Ovary (tissue), 9 donors: ENCODE data around the gene C1orf185. TPM values are rescaled to one million over a fixed set of nuclear protein-coding genes. Genes with fewer than 3 reads are reported as not detected.
"Not testable (repeated sequence)": the region's sequence is repeated elsewhere in the genome, so short reads cannot be mapped to it uniquely, and the experiment has no call there.

Experiments
- DNase-seq, 5 donors: peaks; one replicate each; pipeline ENCODE4 v3.0.0-alpha.2; 2019 to 2020
- H3K27ac ChIP-seq, 2 donors: fragments of 200-600 bp; one replicate each; pipeline versions ENCODE4 v1.5.1 to v1.8.0; 2019 to 2022
- H3K27me3 ChIP-seq: fragments of 200-600 bp; one replicate; pipeline ENCODE4 v1.8.0; 2022
- H3K36me3 ChIP-seq: fragments of 200-600 bp; sonication (generic); one replicate; pipeline ENCODE4 v1.5.1; 2019
- H3K4me1 ChIP-seq: one replicate; pipeline ENCODE4 v1.8.1; 2013; ENCODE audit warnings: mild to moderate bottlenecking, moderate library complexity; ENCODE audit not compliant: insufficient read depth
- H3K4me3 ChIP-seq: fragments of 200-600 bp; sonication (generic); one replicate; pipeline ENCODE4 v1.5.1; 2017
- H3K9me3 ChIP-seq, 2 donors: fragments of 200-600 bp in 1 of 2; sonication (generic) in 1 of 2; one replicate each; pipeline versions ENCODE4 v1.5.1 to v1.8.1; 2013 to 2019; ENCODE audit warnings: mild to moderate bottlenecking in 1 of 2, moderate library complexity in 1 of 2
- CTCF ChIP-seq, 3 donors: fragments of 450-650 bp in 2 of 3; fragments of 200-600 bp in 1 of 3; IDR thresholded peaks; one replicate each; pipeline versions ENCODE4 v1.5.1 to v1.8.0; 2016 to 2022; ENCODE audit warnings: antibody characterized with exemption in 3 of 3, mild to moderate bottlenecking in 1 of 3
- EP300 ChIP-seq: sonication (generic); formaldehyde crosslinking; IDR thresholded peaks from one replicate; pipeline ENCODE4 v1.6.1; 2017; ENCODE audit warnings: antibody characterized with exemption
- POLR2A ChIP-seq: fragments of 450-650 bp; IDR thresholded peaks from one replicate; pipeline ENCODE4 v1.6.1; 2017; ENCODE audit warnings: antibody characterized with exemption, mild to moderate bottlenecking, moderate library complexity
- WGBS, 3 donors: extraction: QIAGEN DNeasy Blood & Tissue Kit in 1 of 3; methylation state at CpG; one replicate each; pipeline versions ENCODE4 v1.1.5 to v1.1.7; 2013 to 2017; 5-methylcytosine and 5-hydroxymethylcytosine counted together
- intact Hi-C, 4 donors: fragments of 100-400 bp; cut with DNase I; formaldehyde crosslinking; loops; one replicate each; pipeline versions ENCODE4 v1.11.0 to v1.15.1; 2022 to 2023
- polyA plus RNA-seq, 2 donors: library from polyadenylated mRNA; stranded (reverse); fragments of 200-250 nt in 1 of 2; fragments of 350-450 nt in 1 of 2; fragmentation: Illumina TruSeq in 1 of 2; extraction: RNeasy Lipid Tissue Mini Kit (QIAGEN cat#74804) in 1 of 2; gene quantifications; one replicate each; pipeline ENCODE4 v1.2.3, GENCODE V29; 2013 to 2014
- total RNA-seq, 7 donors: library from RNA; depleted of rRNA in 2 of 7; stranded (reverse); fragments of >200 nt in 2 of 7; fragmentation: NEBNext Ultra II Directional in 3 of 7; extraction: Animal tissue kit (Norgen Biotek cat#: 25700) in 3 of 7; gene quantifications; one replicate each; pipeline versions ENCODE4 v1.1.0 to v1.2.4, GENCODE V29; 2016 to 2023
- donor health status: DM: no; HTN: no; CAD: no; lungs with moderate emphysema.
- donor health status: DM: no; HTN: no; CAD: no.
- donor health status: Bipolar disorder and iron deficiency.
- donor health status: DM: yes; HTN: yes; CAD: no.
- donor health status: DM: no; HTN: no; CAD: no.
- donor health status: DM: yes; HTN: yes; CAD: no.

The C1orf185 gene
- total and polyA plus RNA-seq, 9 donors = not detected

DNA sequence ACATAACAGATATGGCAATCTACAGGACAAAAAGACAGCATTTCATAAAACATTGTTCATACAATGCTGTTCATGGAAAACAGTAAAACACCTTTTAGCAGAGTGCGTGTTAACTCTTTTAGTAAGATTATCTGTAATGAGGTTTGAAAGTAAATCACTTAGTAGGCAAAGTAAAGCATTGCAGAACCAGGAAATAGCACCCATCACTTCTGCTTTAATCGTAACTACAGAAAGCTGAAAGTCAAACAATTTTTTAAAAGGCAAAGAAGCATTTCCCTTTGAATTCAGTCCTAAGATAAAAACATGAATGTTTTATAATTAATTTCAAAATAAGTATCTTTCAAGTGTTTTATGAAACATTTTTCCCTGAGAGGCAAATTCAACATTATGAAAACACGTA lies 70.8 kb downstream of the C1orf185 start:
- no peak overlapping the region for H3K4me3 ChIP-seq
- 53 to 71% (median 60%) methylated on average over 3 of the region's 3 CpGs for WGBS, 3 donors
- H3K9me3 ChIP-seq = no peaks in the 10 kb centered on the region
- H3K27me3 ChIP-seq = no peaks in the 10 kb centered on the region
- intact Hi-C loops = no loop called here
- no peaks in the 10 kb centered on the region for H3K36me3 ChIP-seq
- no peaks in the 10 kb centered on the region for H3K4me1 ChIP-seq
- TF ChIP-seq EP300 = no peak
- TF ChIP-seq CTCF (IDR thresholded peaks at IDR 0.05) = no peak
- no peak for TF ChIP-seq POLR2A
- no peak overlapping the region for H3K27ac ChIP-seq
- no peak for DNase-seq

DNA sequence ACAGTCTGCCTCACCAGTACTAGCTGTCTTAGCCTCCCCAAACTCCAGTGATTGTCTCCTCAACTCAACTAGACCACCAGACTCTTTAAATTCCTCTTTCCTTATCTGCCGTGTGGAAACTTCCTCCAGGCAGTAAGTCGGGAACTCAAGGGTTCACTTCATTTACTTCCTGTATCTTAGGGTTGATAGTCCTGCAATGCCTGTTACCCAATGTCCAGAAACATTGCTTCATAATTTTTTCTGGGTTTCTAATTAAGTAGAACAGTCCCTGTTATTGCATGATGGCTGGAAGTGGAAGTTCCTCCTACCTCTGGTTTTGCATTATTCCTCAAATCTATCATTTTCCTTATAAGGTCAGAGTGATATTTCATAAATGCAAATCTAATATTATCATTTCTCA lies 73.2 kb downstream of the C1orf185 start:
- Histone ChIP-seq H3K9me3 (no peaks in the 10 kb centered on the region), H3K27me3 (no peaks in the 10 kb centered on the region), H3K4me1 (no peaks in the 10 kb centered on the region), H3K36me3 (no peaks in the 10 kb centered on the region), H3K27ac (no peak overlapping the region), H3K4me3 (no peak overlapping the region)
- intact Hi-C loops = no loop called here
- DNase-seq = no peak
- TF ChIP-seq POLR2A (no peak), EP300 (no peak), CTCF (IDR thresholded peaks at IDR 0.05) (no peak)
- 38 to 52% (median 45%) methylated on average over 2 of the region's 2 CpGs for WGBS, 3 donors

DNA sequence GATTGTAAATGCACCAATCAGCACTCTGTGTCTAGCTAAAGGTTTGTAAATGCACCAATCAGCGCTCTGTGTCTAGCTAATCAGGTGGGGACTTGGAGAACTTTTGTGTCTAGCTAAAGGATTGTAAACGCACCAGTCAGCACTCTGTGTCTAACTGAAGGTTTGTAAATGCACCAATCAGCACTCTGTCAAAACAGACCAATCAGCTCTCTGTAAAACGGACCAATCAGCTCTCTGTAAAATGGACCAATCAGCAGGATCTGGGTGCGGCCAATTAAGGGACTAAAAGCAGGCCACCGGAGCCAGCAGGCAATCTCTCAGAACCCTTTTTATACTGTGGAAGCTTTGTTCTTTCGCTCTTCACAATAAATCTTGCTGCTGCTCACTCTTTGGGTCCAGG lies 76.0 kb downstream of the C1orf185 start:
- H3K27me3 ChIP-seq, H3K36me3 ChIP-seq, H3K4me1 ChIP-seq, DNase-seq, H3K4me3 ChIP-seq, H3K27ac ChIP-seq, intact Hi-C loops, H3K9me3 ChIP-seq: not testable (repeated sequence)
- 89 to 90% (median 90%) methylated on average over 6 of the region's 6 CpGs for WGBS, 3 donors

DNA sequence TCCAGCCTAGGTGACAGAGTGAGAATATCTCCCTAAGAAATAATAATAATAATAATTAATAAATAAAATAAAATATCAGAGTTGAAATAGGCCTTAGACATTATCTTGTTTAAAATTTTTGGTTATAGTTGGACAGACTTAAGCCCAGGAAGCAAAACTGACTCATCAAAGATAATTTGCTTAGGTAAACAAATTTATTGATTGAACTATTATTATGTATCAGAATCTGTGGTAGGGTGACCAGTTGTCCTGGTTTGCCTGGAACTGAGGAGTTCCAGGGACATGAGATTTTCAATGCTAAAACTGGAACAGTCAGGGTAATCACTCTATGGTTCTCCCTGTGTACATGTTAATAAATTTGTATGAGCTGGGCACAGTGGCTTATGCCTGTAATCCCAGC lies 86.2 kb downstream of the C1orf185 start:
- no peaks in the 10 kb centered on the region for H3K36me3 ChIP-seq
- peaks cover 2% of the 10 kb centered on the region for H3K4me1 ChIP-seq
- no peak overlapping the region for H3K27ac ChIP-seq
- H3K9me3 ChIP-seq = no peaks in the 10 kb centered on the region
- H3K27me3 ChIP-seq = no peaks in the 10 kb centered on the region
- no peak for DNase-seq
- intact Hi-C loops = loop anchor here in 1 of 4 donors (10.0 kb wide), 1 partner anchor 253 kb away; no protein-coding TSS in a partner anchor
- H3K4me3 ChIP-seq = no peak overlapping the region
- TF ChIP-seq POLR2A = no peak
- no peak for TF ChIP-seq CTCF (IDR thresholded peaks at IDR 0.05)
- TF ChIP-seq EP300 = no peak

GRCh38 chr1:51189421-51190073 lies 87.5 kb downstream of the C1orf185 start:
- DNase-seq = peak in 3 of 5 donors; percentile 25 to 53 (median 47)
- Histone ChIP-seq H3K27ac (no peak overlapping the region), H3K4me3 (no peak overlapping the region), H3K4me1 (peaks cover 2% of the 10 kb centered on the region), H3K27me3 (no peaks in the 10 kb centered on the region), H3K9me3 (no peaks in the 10 kb centered on the region), H3K36me3 (no peaks in the 10 kb centered on the region)
- intact Hi-C loops = loop anchor here in 3 of 4 donors (5.0 to 10.0 kb wide), 5 partner anchors 55 to 415 kb away; no protein-coding TSS in a partner anchor
- TF ChIP-seq CTCF (IDR thresholded peaks at IDR 0.05) (peak; percentile 58 to 89 (median 76)), EP300 (no peak)
- WGBS, 3 donors = 67 to 75% (median 68%) methylated on average over 2 of the region's 2 CpGs
